ENCODE results near the gene ENDOU. TPM values are rescaled to one million over a fixed set of nuclear protein-coding genes. Genes with fewer than 3 reads are reported as not detected.
A peak's percentile ranks its signal among the peaks of the same experiment; 100 is the strongest.

ENDOU gene
- under 1 TPM in 1 of 6 experiments, not detected in 5; 0.11 TPM for total RNA-seq (2021; fragmentation: NEBNext Ultra II Directional; extraction: Animal tissue kit (Norgen Biotek cat#: 25700))
- long read RNA-seq, result 0 reads

- peaks cover 58% of the 10 kb centered on the region for H3K4me1 Mint-ChIP-seq (ENCODE audit: low read depth)
- no peak within 1 kb of the TSS; the same call in 1 of the 2 replicates for H3K4me3 Mint-ChIP-seq
- peak within 1 kb of the TSS; percentile 85 for H3K27ac Mint-ChIP-seq
- H3K36me3 Mint-ChIP-seq (ENCODE audit: low read depth), result no peaks in the 10 kb centered on the region
- H3K27me3 Mint-ChIP-seq (ENCODE audit: insufficient read depth), result peaks cover 3% of the 10 kb centered on the region
- no peaks in the 10 kb centered on the region for H3K9me3 Mint-ChIP-seq
- DNase-seq, result no peak
- TF ChIP-seq CTCF (IDR thresholded peaks at IDR 0.05), result no peak
Observed at GRCh38 chr12:47725091-47725772, at the start of gene ENDOU. Gene ENDOU, minus strand, starts transcription at chr12:47725490. Its CDS starts 77 bp downstream, at chr12:47725413.

- Mint-ChIP-seq H3K27ac (peak overlapping the region; percentile 96), H3K36me3 (ENCODE audit: low read depth) (peaks cover 5% of the 10 kb centered on the region; the same call in 1 of the 2 replicates), H3K9me3 (no peaks in the 10 kb centered on the region), H3K4me3 (peak overlapping the region; percentile 91; the same call in 1 of the 2 replicates), H3K4me1 (ENCODE audit: low read depth) (peaks cover 60% of the 10 kb centered on the region), H3K27me3 (ENCODE audit: insufficient read depth) (peaks cover 20% of the 10 kb centered on the region)
- no peak for TF ChIP-seq CTCF (IDR thresholded peaks at IDR 0.05)
- no peak for DNase-seq
Observed at GRCh38 chr12:47774663-47775062, 49.4 kb upstream of the ENDOU start.

DNA sequence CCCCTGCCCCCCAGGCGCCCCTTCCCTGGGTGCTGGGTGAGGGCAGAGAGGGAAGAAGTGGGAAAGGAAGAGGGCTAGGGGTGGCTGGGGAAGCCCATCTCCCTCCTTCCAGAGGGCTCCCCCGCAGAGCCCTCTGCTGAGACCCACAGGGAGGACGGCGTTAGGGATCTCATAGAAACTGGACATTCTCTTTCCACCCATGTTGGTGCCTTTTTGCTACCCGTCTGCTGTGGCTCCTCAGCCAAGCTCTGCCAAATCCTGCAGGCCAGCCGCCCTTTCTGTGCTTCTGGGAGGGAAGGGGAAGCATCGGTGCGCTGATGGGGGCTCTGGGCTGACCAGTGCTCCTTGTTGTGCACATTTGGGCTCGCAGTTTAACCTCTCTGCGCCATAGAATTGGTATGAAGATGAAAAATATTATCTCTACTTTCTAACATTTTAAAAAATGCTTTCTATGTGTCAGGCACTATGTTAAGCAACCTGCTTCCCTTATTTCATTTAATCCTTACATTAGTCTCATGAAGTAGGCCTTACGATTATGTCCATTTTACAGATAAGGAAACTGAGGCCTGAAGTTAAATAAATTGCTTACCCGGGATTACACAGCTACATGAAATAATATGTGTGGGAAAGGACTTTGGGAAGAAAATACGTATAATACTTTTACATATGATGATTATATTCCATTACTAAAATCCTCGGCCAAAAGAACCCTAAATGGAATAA lies 48.7 kb upstream of the ENDOU start:
- Mint-ChIP-seq H3K27me3 (ENCODE audit: insufficient read depth) (peaks cover 14% of the 10 kb centered on the region), H3K36me3 (ENCODE audit: low read depth) (peaks cover 5% of the 10 kb centered on the region; the same call in 1 of the 2 replicates), H3K9me3 (no peaks in the 10 kb centered on the region), H3K27ac (peak overlapping the region; percentile 39; the same call in 1 of the 2 replicates), H3K4me1 (ENCODE audit: low read depth) (peaks cover 55% of the 10 kb centered on the region), H3K4me3 (peak overlapping the region; percentile 91)
- no peak for TF ChIP-seq CTCF (IDR thresholded peaks at IDR 0.05)
- no peak for DNase-seq

- Mint-ChIP-seq H3K27me3 (ENCODE audit: insufficient read depth) (peaks cover 11% of the 10 kb centered on the region), H3K36me3 (ENCODE audit: low read depth) (peaks cover 5% of the 10 kb centered on the region; the same call in 1 of the 2 replicates), H3K9me3 (no peaks in the 10 kb centered on the region), H3K27ac (peak within 1 kb of the TSS; percentile 39), H3K4me3 (peak within 1 kb of the TSS; percentile 91), H3K4me1 (ENCODE audit: low read depth) (peaks cover 51% of the 10 kb centered on the region)
- peak; percentile 21; the same call in 1 of the 2 replicates for TF ChIP-seq CTCF (IDR thresholded peaks at IDR 0.05)
- DNase-seq, result peak; percentile 24
Observed at GRCh38 chr12:47773062-47773857, 48.0 kb upstream of the ENDOU start, which contains the start of gene SLC48A1. Gene SLC48A1, plus strand, starts transcription at chr12:47773238. Its CDS starts 67 bp downstream, at chr12:47773305.

- H3K36me3 Mint-ChIP-seq (ENCODE audit: low read depth), result peaks cover 5% of the 10 kb centered on the region; the same call in 1 of the 2 replicates
- H3K9me3 Mint-ChIP-seq, result no peaks in the 10 kb centered on the region
- H3K27ac Mint-ChIP-seq, result no peak overlapping the region; the same call in 1 of the 2 replicates
- H3K4me1 Mint-ChIP-seq (ENCODE audit: low read depth), result peaks cover 46% of the 10 kb centered on the region
- H3K27me3 Mint-ChIP-seq (ENCODE audit: insufficient read depth), result peaks cover 11% of the 10 kb centered on the region
- TF ChIP-seq CTCF (IDR thresholded peaks at IDR 0.05), result peak; percentile 41; the same call in 1 of the 2 replicates
- peak overlapping the region; percentile 84 for H3K4me3 Mint-ChIP-seq
- no peak for DNase-seq
Observed at GRCh38 chr12:47772738-47773061, 47.4 kb upstream of the ENDOU start.

All from HFFc6 (cell line).